Head of caudate nucleus (tissue), 42 donors: Measurements from ENCODE around the gene TPX2.

Source experiments
- DNase-seq, 42 donors: peaks; one replicate each; pipeline versions ENCODE4 v3.0.0 to v3.0.0-alpha.2; 2020 to 2021; ENCODE audit warnings: mixed read lengths in 7 of 42
- intact Hi-C: fragments of 100-400 bp; cut with DNase I; formaldehyde crosslinking; loops from one replicate; pipeline ENCODE4 v1.15.0; 2022

The TPX2 gene

DNA sequence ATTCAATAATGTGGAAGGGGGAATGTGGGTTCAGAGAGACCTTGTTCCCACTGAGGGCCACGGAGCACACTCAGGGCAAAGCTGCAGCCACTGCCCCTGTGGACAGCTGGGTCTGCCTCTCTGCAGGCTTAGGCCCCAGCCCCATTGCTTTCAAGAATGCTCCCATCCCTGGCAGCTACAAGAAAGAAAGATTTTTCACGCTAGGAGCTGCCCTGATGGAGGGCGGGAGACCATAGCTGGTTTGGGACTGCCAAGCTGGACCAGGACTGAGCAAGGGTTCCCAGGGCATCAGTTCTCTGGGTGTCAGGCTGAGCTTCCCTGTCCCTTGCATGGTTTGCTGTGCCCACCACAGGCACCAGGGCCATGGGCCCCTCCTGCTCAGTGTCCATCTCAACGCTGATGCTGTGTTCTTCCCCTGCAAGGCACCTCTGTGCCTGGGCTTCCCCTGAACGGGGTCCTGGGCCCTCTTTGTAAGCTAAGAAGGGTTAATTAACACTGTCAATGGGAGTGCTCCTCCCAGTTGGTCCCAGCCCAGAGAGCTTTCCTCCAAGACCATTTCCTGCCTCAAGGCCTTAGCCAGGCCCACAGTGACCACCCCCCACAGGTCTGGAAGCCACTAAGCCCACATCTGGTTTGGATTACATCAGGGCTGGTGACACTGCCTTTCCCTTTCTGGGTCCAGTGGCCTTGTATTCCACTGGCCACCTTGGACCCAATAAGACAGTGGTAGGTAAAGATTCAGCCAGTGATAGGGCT, 97.9 kb downstream of the TPX2 start:
- DNase-seq = no peak
- intact Hi-C loops = no loop called here

DNA sequence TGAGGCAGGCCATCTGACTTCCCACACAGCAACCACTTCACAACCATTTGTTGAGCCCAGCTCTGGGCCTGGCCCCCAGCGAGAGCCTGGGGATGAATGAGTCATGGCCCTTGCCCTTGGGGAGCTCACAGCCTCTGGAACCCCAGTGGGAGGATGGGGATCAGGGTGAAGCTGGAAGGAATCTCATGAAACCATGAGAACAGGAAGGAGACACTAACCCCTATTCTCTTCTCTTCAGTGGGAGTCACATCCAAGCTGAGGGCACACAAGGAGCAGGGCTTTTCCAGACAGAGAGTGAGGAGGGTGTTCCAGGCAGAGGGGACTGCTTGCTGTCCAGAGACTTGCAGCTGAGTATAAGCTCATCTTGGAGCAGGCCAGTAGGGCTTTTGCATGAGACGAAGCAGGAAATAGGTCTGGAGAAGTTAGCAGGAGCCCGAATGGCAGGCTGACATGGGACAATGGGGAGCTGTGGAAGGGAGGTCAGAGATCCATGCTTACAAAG, 98.9 kb downstream of the TPX2 start:
- intact Hi-C loops = no loop called here
- DNase-seq = no peak

DNA sequence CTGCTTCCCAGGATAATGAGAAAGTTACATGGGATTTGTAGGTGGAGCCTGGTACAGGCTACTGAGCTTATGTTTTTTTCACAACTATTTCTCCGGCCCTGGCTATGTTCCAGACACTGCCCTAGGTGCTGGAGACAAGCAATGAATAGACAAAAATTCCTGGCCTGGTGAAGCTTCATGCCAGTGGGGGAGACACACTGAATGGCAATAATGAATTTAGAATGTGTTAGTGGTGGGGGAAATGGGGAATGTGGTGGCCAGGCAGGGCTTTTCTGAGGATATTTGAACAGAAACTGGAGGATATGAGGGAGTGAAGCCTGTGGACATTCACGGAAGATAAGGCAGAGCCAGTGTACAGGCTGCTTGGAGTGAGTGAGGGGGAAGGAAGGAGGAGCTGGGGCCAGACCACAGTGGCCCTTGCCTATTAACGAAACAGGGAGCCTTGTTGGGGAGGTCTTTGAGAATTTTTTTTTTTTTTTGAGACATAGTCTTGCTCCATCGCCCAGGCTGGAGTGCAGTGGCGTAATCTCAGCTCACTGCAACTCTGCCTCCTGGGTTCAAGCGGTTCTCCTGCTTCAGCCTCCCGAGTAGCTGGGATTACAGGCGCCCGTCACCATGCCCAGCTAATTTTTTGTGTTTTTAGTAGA, 99.7 kb downstream of the TPX2 start:
- no peak for DNase-seq
- intact Hi-C loops = no loop called here

DNA sequence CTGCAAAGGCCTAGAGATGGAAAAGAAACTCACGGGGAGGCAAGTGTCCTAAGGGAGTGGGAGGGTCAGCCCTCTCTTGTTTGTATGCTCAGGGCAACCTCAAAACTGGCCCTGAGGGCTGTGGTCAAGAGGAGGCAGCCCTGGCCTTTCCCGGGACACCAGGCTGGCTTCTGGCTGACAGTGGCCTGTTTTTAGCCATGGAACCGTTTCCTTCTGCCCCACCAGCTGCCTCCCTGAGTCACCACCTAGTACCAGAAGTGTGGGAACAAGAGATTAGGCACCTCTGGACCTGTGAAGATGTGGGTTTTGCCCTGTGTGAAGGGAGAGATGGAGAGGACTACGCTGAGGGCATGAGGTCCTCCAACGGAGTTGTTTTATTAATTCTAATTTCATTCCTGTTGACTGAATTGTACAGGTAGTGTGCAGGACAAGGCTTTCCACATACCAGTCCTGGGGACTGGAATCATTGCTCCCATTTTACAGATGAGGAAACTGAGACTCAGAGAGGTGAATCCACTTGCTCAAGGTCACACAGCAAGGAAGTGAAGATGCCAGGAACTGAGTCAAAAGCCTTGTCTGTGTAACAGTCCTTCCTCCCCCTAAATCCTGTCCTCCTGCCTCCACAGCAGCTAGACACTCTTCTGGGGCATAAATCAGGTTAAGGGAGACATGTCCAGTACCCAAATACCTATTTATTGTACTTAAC, 100.8 kb downstream of the TPX2 start:
- DNase-seq = no peak
- intact Hi-C loops = no loop called here

DNA sequence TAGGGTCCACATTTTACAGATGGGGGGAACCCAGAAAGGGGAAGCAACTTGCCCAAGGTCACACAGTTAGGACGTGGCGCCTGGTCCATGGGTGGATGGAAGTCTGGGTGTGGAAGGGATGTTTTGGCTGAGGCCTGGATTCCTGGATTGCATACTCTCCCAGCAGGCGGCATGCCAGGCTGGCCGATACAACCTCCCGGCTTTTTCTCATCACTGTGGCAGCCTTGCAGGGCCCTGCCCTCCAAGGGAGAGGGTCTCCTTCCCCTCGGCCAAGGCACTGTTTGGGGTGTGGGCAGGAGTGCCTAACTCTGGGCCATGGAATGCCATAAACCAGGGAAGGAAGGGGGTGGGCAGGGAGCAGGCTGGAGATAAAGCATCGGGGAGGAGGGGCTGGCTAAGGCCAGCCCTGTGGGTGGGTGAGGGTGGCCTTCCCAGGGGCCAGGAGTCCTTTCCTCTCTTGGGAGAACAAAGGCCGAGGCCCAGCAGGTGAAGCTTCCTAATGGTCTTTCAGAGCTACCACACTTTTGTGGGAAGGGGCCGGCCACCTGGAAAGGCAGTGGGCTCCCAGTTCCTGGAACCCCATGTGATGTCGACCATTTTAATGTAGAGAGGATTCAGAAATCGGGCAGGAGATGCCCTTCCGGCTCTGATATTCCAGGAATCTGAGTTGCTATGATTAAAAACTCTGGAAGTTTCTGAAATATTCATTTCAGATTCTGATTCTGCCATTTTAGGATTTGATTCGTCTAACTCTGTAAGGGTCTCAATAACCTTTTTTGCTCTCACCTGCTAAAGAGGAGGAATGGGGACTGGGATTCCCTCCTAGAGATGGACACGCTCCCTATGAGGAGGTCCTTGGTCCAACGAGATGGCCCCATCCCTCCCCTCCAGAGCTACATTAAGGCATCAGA, 102.1 kb downstream of the TPX2 start:
- intact Hi-C loops = no loop called here
- no peak for DNase-seq

DNA sequence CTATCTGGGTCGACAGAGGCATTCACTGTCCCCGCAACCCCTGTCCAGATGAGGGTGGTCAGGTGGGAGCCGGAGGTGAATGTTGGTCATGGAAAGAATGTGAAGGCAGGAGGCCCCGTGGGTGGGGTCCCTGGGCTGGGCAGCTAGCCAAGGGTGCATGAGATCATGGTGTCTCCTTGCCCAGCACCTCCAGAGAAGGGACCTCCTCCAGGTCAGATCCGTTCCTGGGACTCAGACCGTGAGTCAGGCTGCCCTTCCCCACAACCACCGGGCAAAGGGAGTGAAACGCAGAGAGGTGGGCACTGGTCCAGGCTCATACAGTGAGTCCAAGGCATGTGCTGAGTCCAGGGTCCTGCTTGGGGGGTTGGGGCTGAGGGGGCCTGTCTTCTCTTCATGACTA, 102.8 kb downstream of the TPX2 start:
- peak in 1 of 42 donors; percentile 48 for DNase-seq
- intact Hi-C loops = no loop called here

DNA sequence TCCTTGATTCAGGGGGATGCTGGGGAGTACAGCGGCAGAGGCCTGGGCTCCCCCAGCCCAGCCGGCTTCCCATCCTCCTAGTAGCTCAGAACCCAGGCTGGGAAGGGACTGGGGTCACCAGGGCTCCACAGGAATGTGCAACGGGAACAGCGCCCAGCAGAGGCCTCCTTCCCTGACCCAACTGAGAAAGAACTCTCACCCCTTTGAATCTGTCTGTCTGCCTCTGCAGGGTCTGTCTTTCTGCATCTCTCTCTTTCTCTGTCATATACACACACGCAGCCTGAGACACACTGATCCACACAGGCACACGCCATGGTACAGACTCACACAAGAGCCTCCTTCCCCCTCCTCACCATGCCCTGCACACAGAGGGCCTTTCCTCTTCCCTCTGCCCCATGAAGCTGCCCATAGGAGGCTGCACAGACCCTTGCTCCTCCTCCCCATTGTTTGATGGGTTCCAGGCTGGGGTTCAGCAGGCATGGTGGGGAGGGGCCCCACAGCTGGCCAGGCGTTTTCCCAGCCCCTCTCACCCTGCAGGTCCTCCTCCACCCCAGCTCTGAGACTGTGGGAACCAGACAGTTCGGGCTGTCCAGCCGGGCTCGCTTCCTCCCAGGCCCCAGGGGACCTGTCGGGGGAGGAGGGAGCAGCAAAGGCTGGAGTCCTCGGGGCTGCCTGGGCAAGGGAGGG, 103.5 kb downstream of the TPX2 start:
- DNase-seq = no peak
- intact Hi-C loops = no loop called here

DNA sequence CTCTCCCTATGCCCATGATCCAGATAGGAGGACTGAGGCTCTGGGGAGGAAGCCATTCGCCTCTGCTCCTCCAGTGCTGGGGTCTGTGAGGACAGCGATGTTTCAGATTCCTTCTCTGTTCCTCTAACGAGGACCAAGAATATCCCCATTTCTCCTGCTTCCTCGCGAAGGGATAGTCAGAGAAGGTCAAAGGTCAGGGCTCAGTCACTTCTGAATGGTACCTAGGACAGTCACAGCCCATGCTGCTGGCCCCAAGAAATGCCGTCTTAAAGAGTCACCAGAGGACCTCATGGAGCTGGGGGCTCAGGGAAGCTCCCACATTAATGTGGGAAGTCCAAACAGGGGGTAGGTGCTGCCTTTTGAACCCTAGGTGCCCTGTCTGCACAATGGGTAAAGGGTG, 104.2 kb downstream of the TPX2 start:
- intact Hi-C loops = no loop called here
- DNase-seq = no peak

DNA sequence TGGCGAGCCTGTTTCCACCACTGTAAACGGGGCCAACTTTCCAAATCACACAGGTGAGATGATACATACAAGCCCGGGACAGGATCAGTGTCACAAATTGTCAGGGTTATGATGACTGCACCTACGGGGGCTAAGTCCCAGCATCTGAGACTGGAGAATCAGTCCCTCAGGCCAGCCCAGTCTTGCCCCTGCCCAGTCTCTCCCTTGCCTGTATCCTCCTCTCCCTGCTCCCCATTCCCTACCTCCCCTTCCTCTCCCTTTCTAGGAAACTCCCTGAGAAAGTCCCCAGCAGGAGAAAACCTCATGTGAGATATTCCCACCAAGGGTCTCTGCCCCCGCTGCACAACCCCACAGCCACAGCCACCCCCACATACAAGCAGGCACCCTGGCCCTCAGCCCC, 104.8 kb downstream of the TPX2 start:
- DNase-seq = no peak
- intact Hi-C loops = no loop called here

DNA sequence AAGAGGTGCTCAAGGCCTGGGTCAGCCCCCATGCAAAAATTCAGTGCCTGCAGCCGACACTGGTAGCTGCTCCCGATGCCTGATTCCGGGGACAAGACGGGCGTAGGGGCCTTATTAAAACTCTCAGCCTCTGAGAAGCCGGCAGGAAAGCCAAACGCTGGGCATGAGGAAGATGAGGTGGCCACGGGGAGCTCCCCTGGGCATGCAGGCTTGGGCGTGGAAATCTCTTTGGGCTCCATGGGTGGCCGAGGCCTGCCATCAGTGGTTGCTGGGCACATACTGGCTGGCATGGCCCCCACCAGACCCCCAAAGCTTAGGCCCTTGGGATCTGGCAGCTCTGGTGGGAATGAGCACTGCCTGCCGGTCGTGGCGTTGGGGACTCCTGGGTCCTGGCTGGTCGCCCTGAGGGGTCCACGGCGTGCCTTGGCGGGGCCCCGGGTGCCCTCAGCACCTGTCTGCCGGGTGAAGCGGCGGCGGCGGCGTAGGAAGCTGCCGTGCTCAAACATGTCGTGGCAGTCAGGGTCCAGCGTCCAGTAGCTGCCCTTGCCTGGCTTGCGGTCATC, 105.7 kb downstream of the TPX2 start:
- no peak for DNase-seq
- intact Hi-C loops = no loop called here

DNA sequence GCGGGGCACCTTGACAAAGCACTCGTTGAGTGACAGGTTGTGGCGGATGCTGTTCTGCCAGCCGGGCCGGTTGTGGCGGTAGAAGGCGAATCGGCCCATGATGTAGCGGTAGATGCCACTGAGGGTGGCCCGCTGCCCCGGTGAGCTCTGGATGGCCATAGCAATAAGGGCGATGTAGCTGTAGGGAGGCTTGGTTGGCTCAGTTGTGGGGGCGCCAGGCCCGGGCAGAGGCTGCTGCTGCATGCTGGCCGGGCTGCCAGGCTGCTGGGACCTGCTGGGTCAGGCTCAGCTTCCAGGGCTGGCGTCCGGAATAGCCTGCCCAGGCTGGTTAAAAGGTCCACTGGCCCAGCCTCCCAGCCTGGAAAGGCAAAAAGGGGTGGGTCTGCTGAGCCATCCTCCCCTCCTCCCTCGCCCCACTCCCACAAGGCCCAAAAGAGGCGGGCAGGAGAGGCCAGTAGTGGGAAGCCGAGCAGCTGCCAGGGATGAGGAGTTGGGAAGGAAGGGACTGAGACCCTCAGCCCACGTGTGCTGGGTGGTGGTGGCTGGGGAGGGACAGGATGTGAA, 106.3 kb downstream of the TPX2 start, which contains the start of gene FOXS1:
Gene FOXS1 (minus strand): TSS at position 305 of the 564 bp plus-strand sequence. CDS start 62 bp downstream, at position 243.
- intact Hi-C loops = no loop called here
- peak in 8 of 42 donors; percentile 12 to 57 (median 24) for DNase-seq

DNA sequence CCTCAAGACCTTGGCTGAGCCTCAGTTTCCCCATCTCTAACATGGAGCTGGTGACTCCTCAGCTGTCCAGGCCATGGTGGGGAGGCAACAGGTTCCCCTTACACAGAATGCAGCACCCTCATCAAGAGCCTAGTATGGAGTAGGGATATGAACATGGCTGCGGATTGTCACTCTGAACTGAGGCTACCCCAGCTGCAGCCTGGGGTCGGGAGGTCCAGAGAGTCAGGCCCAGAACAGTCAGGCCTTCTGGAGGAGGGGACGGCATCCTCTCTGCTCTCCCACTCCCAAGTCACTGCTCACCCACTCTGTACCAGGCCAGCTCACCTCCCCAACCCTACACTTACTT, 107.7 kb downstream of the TPX2 start:
- intact Hi-C loops = no loop called here
- DNase-seq = no peak

DNA sequence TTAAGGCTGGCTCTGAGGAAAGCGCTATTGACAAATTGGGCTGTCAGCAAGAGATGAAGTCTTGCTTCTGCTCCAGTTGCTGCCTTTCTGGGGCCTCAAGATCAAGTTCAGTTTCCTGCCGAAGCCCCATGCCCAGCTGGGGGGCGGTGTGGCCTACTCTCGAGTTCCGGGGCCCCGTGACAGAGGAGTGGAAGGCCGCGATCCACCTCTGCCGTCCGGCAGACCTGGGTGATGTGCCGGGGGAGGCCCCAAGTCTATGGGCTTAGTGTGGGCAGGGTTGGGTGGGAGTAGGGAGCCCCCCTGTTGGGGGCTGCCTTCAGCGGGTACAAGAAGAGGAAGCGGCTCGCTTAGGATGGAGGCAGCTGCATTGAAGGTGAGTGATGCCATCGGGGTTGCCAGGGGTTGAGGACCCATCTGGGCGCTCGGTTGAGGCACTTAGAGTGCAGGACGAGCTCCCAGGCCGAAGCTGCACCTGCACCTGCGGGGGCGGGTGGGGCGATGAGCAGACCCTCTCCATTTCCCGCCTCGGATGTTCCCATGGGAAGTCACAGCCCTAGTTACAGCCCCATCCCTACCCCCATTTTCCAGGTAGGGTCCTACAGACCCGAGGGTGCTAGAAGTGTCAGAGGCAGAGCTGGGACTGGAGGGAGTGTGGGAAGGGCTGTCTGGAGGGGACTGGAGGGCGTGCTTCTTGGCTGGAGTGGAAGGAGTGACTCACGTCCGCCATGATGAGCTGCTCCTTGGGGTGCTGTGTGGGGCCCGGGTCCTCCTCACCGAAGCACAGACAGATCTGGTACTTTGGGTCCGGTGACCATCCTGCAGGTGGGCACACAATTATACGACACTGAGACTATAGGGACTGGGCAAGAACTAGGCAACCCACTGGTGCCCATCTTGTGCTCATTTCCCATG, 109.3 kb downstream of the TPX2 start:
- DNase-seq = no peak
- intact Hi-C loops = no loop called here

DNA sequence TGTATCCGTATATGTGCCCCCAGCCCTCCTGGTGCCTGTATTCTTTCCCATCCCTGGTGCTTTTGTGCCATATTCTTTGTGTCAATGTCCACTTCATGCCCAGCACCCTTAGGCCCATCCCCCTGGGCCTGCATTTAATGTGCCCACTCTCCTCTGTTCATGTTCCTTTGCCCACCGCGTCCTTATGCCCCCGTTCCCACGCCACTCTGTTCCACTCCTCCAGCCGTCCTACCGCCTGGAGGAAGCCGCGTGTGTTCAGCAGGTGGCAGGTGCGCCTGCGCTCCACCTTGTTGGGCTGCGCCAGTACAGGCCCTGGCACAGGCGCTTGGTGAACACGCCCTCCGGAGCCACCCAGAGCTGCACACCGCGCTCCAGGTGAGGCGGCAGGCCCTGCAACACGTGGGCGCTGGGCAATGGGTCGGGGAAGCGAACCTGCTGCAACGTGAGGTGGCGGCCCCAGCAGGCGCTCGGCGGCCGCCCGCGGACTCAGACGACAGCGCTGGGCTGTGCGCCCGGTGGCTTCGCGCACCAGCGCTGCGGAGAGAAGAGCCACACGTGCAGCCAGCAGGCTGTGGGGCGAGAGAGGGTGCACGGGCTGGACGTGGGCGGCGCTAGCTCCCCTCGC, 110.3 kb downstream of the TPX2 start:
- DNase-seq = peak in 4 of 42 donors; percentile 22 to 37 (median 35)
- intact Hi-C loops = no loop called here
